Stimulated activated CD4-positive, alpha-beta T cell treated with anti-CD3 and anti-CD28 coated beads, Interleukin-4, amount 100 ng/mL, for 24 hours (primary cell): ENCODE results near the gene ALPK1.

Experiments used
- DNase-seq: peaks from one replicate; pipeline ENCODE4 v3.0.0-alpha.2; 2020

The ALPK1 gene

GRCh38 chr4:112329672-112330375, 32.7 kb downstream of the ALPK1 start:
- DNase-seq, result no peak

- DNase-seq, result no peak
Measured at GRCh38 chr4:112330921-112331320, 33.8 kb downstream of the ALPK1 start.

GRCh38 chr4:112332398-112332797, 35.2 kb downstream of the ALPK1 start:
- no peak for DNase-seq

GRCh38 chr4:112340023-112340422, 42.9 kb downstream of the ALPK1 start:
- no peak for DNase-seq

- no peak for DNase-seq
Measured at GRCh38 chr4:112341033-112341432, 43.9 kb downstream of the ALPK1 start.

DNA sequence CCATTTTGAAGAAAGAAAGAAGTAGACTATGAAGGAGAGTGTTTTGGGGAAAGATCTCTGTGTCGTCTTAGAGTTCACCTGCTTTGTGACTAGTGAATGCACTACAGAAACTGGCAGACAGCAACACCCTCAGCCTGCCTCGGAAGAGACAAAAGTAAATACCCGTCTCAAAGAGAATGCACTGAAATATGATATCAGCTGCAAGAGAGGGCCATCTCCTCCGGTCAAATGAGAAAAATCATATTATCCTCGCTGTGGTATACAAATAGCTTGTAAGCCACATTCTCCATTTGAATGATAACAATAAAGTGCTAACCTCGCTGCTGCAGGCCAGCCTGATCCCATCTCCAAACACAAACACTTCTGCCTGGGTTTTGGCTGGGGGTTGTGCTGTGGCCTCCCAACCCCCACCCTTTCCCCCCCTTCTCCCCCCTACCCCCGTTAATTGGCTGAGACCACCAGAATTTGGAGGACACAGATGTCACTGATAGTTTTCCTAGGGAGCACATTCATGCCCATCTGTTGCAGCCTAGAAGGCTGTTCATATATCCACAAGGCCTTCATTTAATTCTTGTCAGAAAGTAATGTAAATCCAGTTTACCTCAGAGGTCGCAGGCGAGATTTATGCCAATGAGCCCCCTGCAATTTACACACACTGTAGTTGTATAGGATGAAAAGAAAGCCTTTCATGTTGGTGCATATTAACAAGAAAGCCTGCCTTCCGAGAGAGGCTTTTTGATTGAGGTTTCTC, 46.3 kb downstream of the ALPK1 start:
- DNase-seq, result no peak

- no peak for DNase-seq
Measured at GRCh38 chr4:112348488-112349158, 51.5 kb downstream of the ALPK1 start.

DNA sequence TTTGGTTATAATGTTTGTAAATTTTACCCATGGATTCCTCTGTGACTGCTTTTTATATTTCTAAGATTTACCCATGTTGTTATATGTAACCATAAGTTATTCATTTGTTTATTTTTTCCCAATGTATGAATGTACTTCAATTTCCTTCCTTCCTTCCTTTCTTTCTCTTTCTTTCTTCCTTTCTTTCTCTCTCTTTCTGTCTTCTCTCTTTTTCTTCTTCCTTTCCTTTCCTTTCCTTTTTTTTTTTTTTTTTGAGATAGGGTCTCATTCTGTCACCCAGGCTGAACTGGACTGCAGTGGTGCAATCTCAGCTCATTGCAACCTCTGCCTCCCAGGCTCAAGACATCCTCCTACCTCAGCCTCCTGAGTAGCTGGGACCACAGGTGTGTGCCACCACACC, 55.6 kb downstream of the ALPK1 start:
- DNase-seq, result no peak

DNA sequence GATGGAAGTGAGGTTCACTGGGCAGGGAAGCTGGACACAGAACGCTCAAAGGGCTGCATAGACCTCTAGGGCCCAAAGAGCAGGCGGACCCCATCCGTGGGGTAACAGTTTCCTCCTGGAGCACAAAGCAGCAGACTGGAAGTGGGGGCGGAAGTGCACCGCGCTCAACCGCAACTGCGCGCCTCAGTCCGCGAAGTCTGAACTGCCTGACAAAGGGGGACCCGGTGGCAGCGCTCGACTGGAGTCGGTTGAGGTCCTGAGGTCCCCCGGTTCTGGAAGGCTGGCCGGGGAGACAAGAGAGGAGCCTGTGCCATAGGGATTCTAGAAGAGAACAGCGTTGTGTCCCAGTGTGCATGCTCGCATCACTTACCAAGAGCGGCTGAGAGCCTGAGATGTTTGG, 58.5 kb downstream of the ALPK1 start:
- DNase-seq, result no peak

DNA sequence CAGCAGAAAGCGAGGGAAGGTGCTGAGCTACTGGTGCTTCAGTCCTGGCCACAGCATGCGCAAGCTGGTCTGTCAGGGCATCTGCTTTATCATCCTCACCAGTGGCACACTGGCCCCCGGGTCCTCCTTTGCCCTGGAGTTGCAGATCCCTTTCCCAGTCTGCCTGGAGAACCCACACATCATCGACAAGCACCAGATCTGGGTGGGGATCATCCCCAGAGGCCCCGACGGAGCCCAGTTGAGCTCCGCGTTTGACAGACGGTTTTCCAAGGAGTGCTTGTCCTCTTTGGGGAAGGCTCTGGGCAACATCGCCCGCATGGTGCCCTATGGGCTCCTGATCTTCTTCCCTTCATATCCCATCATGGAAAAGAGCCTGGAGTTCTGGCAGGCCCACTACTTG, 60.3 kb downstream of the ALPK1 start:
- no peak for DNase-seq

DNA sequence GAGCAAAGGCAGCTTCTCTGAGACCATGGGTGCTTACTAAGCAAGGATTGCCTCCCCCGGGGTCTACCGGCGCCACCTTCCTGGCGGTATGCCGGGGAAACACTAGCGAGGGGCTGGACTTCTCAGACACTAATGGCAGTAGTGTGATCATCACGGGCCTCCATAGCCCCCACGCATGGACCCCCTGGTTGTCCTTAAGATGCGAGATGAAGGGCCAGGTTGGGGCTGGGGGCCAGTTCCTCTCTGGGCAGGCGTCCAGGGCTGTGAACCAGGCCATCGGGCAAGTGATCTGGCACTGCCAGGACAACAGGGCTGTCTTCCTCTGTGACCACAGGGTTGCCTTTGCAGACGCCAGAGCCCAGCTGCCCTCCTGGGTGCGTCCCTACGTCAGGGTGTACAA, 60.7 kb downstream of the ALPK1 start:
- DNase-seq, result no peak

DNA sequence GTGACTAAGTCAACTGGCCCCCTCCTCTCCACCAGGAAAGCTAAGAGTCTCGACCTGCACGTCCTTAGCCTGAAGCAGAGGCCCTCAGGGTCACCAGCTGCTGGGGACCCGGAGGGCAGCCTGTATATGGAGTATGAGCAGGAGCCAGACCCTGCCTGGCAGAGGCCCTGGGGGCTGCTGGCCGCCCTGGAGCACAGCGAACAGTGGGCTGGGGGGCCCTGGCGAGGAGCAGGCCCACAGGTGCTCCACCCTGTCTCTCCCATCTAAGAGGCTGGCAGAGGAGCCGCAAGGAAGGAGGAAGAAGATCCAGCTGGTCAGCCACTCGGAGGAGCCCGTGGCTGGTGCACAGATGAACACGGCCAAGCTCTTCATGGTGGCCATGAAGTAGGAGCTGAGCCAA, 61.2 kb downstream of the ALPK1 start:
- DNase-seq, result no peak

DNA sequence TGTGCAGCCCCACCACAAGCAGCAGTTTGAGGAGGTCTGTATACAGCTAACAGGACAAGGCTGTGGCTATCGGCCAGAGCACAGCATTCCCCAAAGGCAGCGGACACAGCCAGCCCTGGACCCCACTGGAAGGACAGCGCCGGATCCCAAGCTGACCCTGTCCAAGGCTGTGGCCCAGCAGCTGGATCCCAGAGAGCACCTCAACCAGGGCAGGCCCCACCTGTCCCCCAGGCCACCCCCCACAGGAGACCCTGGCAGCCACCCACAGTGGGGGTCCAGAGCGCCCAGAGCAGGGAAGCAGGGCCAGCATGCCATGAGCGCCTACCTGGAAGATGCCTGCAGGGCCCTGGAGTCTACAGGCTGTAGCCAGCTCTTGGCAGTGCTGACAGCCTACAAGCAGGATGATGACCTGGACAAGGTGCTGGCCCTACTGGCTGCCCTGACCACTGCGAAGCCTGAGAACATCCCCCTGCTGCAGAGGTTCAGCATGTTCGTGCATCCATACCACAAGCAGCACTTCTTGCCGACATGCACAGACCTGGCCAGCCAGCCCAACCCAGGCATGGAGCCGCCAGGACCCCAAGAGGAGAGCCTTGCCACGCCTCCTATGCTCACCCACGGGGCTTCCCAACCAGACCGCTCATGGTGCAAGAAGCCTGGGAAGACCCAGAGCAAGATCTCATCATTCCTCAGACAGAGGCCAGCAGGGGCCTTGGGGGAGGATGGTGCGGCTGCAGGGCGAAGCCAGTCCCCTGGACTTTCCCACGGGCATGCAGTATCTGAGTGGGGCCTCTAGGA, 62.0 kb downstream of the ALPK1 start:
- no peak for DNase-seq

DNA sequence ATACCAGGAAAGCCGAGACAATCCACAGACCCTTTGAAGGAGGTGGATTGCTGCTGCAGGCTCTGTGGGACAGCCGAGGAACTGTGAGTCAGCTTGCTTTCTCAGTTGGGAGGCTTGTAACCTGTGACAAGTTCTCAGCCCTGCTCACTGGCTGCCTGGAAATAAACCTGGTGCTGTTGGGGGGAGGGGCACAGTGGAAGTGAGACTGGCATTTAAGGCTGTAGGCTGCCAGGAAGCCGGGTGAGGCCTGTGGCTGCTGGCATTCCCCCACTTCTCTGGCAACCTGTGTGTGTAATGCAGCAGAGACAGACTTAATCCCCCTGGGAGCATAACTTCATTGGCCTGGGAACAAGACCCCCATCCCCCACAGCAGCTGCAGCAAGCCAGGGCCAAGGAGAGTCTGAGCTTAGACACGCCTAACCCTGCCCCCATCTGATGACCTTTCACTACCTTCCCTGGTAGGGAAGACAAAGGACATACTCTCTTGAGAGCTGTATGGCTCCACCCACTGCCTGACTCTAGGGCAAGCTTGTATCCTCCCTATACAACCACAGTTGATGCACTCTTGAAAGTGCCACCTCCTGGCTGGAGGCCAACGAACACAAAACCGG, 64.1 kb downstream of the ALPK1 start:
- no peak for DNase-seq

GRCh38 chr4:112370466-112370865, 73.3 kb downstream of the ALPK1 start:
- no peak for DNase-seq

GRCh38 chr4:112371361-112371760, 74.2 kb downstream of the ALPK1 start:
- no peak for DNase-seq

DNA sequence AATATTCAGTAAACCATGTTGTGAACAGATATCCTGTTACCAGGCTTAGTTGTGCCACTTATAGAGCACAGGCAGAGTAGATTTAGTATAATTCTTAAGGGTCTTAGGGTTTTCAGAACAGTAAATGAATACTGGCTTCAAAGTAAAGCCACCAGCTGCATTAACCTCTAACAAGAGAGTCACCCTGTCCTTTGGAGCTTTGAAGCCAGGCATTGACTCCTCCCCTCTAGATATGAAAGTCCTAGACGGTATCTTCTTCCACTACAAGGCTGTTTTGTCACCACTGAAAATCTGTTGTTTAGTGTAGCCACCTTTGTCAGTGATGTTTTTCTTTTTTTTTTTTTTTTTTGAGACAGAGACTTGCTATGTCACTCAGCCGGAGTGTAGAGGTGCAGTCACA, 77.7 kb downstream of the ALPK1 start:
- no peak for DNase-seq

DNA sequence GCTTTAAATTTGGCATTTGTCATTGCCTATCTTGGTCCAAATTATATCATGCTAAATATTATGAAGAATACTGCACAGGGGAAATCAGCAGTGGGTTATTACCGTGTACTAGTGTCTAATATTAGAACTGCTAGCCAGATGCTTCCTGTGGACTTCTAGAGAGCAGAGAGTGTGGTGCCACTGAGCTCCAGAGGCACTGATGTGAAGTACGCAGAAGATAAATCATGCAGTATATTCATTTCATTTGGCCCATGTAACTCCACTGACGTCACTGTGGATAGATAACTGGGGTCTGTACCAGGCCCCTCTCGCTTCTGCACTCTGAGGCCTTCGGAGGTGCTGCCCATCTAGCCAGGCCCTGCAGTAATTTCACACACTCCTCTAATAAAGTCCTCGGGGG, 80.0 kb downstream of the ALPK1 start:
- DNase-seq, result no peak

DNA sequence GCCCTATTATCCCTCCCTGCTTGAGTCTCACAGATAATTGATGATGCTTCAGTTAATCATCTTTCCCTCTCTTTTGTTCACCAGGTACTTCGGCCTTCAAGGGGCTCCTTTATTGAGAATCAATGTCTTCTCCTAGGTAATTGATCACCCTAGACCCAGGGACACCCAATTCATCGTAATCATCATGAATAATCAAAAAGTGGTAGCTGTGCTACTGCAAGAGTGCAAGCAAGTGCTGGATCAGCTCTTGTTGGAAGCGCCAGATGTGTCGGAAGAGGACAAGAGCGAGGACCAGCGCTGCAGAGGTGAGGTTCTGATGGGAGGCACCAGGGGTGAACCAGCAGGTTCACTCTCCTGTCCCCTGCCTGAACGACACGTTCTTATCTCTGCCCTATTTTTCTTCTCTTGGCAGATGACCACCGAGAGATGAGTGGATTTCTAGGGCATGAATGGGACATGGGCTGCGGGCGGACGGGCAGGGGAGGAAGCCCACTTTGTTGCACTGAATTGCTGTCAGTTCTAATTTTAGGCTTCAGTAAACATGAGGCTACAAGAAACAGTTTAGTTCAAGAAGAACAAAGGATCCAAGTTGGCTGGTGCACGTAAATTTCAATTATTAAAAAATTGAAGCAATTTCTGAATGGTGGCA, 80.5 kb downstream of the ALPK1 start:
- no peak for DNase-seq

GRCh38 chr4:112378243-112378620, 81.1 kb downstream of the ALPK1 start:
- no peak for DNase-seq

DNA sequence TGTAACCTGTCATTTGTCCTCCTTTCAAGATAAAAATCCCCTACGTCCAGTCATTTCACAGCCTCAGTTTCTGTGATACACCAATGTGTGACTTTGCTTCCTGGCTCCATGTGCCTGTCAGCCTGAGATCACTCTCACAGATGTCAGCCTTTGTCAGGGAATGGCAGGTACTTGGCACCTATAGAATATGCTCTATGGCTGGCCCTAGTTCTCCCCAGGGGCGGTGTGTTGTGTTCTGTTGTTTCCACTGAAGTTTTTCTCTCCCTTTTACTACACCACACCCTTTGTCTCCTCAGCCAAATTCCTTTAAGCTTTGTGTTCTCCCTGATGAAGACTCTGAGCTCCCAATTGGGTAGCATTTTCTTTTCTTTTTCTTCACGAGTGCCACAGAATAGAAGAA, 81.7 kb downstream of the ALPK1 start:
- no peak for DNase-seq

DNA sequence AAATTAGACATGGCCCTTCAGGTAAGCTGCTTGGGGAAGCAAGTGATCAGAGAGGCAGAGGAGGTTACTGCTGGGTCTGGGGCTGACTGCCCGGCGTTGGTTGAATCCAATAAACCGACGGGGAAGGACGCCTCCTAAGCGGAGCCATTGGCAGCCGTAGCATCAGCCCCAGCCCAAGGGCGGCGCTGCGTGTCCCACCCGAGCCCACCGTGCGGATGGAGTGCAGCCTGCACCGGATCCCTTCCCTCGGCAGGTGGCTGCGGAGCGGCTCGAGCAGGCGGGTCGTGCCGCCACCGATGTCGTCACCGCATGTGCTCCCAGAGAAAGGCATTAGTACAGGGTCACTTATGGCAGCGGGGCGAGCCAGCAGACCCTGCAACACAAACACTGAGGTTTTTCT, 82.1 kb downstream of the ALPK1 start:
- DNase-seq, result no peak
